ENCODE data around the gene SREBF1. TPM values are rescaled to one million over a fixed set of nuclear protein-coding genes. Genes with fewer than 3 reads are reported as not detected.

SREBF1 gene
- total RNA-seq, 1 donor: 115 TPM

- TF ChIP-seq CTCF (IDR thresholded peaks at IDR 0.05; ENCODE audit: extremely low read depth, low read depth, low read length): no peak
- H2AFZ ChIP-seq (ENCODE audit: low read length): no peak overlapping the region
- H3K27ac ChIP-seq (ENCODE audit: low read depth, low read length): no peak overlapping the region
- no peak overlapping the region for H3K4me2 ChIP-seq (ENCODE audit: insufficient read depth, low read length)
- H3K36me3 ChIP-seq (ENCODE audit: insufficient read depth, low read length): peaks cover 23% of the 10 kb centered on the region
- no peaks in the 10 kb centered on the region for H3K4me1 ChIP-seq (ENCODE audit: insufficient read depth, low read length)
- DNase-seq (ENCODE audit: insufficient read length, low spot score, missing footprints): peak; percentile 42
- H3K27me3 ChIP-seq (ENCODE audit: insufficient read depth, low read length): no peaks in the 10 kb centered on the region
- H3K9me3 ChIP-seq (ENCODE audit: low read depth, low read length): no peaks in the 10 kb centered on the region
- no peaks in the 10 kb centered on the region for H3K79me2 ChIP-seq (ENCODE audit: insufficient read depth, low read length)
- H4K20me1 ChIP-seq (ENCODE audit: insufficient read depth, low read length): peaks cover 7% of the 10 kb centered on the region
- H3K4me3 ChIP-seq (ENCODE audit: insufficient read depth, low read length): no peak overlapping the region
Observed at GRCh38 chr17:17870247-17870646, 33.5 kb upstream of the SREBF1 start.

- H4K20me1 ChIP-seq (ENCODE audit: insufficient read depth, low read length): peaks cover 7% of the 10 kb centered on the region
- TF ChIP-seq CTCF (IDR thresholded peaks at IDR 0.05; ENCODE audit: extremely low read depth, low read depth, low read length): no peak
- no peaks in the 10 kb centered on the region for H3K27me3 ChIP-seq (ENCODE audit: insufficient read depth, low read length)
- no peak overlapping the region for H3K4me3 ChIP-seq (ENCODE audit: insufficient read depth, low read length)
- no peaks in the 10 kb centered on the region for H3K79me2 ChIP-seq (ENCODE audit: insufficient read depth, low read length)
- H2AFZ ChIP-seq (ENCODE audit: low read length): no peak overlapping the region
- no peaks in the 10 kb centered on the region for H3K4me1 ChIP-seq (ENCODE audit: insufficient read depth, low read length)
- no peaks in the 10 kb centered on the region for H3K9me3 ChIP-seq (ENCODE audit: low read depth, low read length)
- H3K36me3 ChIP-seq (ENCODE audit: insufficient read depth, low read length): peaks cover 23% of the 10 kb centered on the region
- no peak overlapping the region for H3K4me2 ChIP-seq (ENCODE audit: insufficient read depth, low read length)
- H3K27ac ChIP-seq (ENCODE audit: low read depth, low read length): no peak overlapping the region
- DNase-seq (ENCODE audit: insufficient read length, low spot score, missing footprints): peak; percentile 18
Observed at GRCh38 chr17:17868641-17869522, 32.1 kb upstream of the SREBF1 start.

- peak; percentile 61 for DNase-seq (ENCODE audit: insufficient read length, low spot score, missing footprints)
- H3K4me3 ChIP-seq (ENCODE audit: insufficient read depth, low read length): no peak overlapping the region
- TF ChIP-seq CTCF (IDR thresholded peaks at IDR 0.05; ENCODE audit: extremely low read depth, low read depth, low read length): no peak
- H3K4me2 ChIP-seq (ENCODE audit: insufficient read depth, low read length): no peak overlapping the region
- H3K27ac ChIP-seq (ENCODE audit: low read depth, low read length): no peak overlapping the region
- H3K9me3 ChIP-seq (ENCODE audit: low read depth, low read length): no peaks in the 10 kb centered on the region
- no peaks in the 10 kb centered on the region for H3K27me3 ChIP-seq (ENCODE audit: insufficient read depth, low read length)
- no peaks in the 10 kb centered on the region for H3K79me2 ChIP-seq (ENCODE audit: insufficient read depth, low read length)
- H3K4me1 ChIP-seq (ENCODE audit: insufficient read depth, low read length): no peaks in the 10 kb centered on the region
- no peak overlapping the region for H2AFZ ChIP-seq (ENCODE audit: low read length)
- peaks cover 7% of the 10 kb centered on the region for H4K20me1 ChIP-seq (ENCODE audit: insufficient read depth, low read length)
- peaks cover 15% of the 10 kb centered on the region for H3K36me3 ChIP-seq (ENCODE audit: insufficient read depth, low read length)
Observed at GRCh38 chr17:17866897-17867296, 30.1 kb upstream of the SREBF1 start.

- no peaks in the 10 kb centered on the region for H3K9me3 ChIP-seq (ENCODE audit: low read depth, low read length)
- no peaks in the 10 kb centered on the region for H3K4me1 ChIP-seq (ENCODE audit: insufficient read depth, low read length)
- TF ChIP-seq CTCF (IDR thresholded peaks at IDR 0.05; ENCODE audit: extremely low read depth, low read depth, low read length): no peak
- DNase-seq (ENCODE audit: insufficient read length, low spot score, missing footprints): no peak
- no peak overlapping the region for H3K27ac ChIP-seq (ENCODE audit: low read depth, low read length)
- H3K4me3 ChIP-seq (ENCODE audit: insufficient read depth, low read length): no peak overlapping the region
- H3K79me2 ChIP-seq (ENCODE audit: insufficient read depth, low read length): no peaks in the 10 kb centered on the region
- peaks cover 7% of the 10 kb centered on the region for H4K20me1 ChIP-seq (ENCODE audit: insufficient read depth, low read length)
- no peaks in the 10 kb centered on the region for H3K27me3 ChIP-seq (ENCODE audit: insufficient read depth, low read length)
- peaks cover 19% of the 10 kb centered on the region for H3K36me3 ChIP-seq (ENCODE audit: insufficient read depth, low read length)
- H2AFZ ChIP-seq (ENCODE audit: low read length): no peak overlapping the region
- no peak overlapping the region for H3K4me2 ChIP-seq (ENCODE audit: insufficient read depth, low read length)
Observed at GRCh38 chr17:17866425-17866824, 29.6 kb upstream of the SREBF1 start.

Measured in osteoblast (primary cell).